ENCODE results near the gene MINAR1.

The MINAR1 gene

GRCh38 chr15:79401301-79401700 is 30.8 kb upstream of the MINAR1 start:
- DNase-seq (ENCODE audit: low read depth) = no peak
- no peak overlapping the region for H3K4me3 ChIP-seq (replicated peaks; ENCODE audit: low read depth, low read length)
- no peak for TF ChIP-seq CTCF (IDR thresholded peaks at IDR 0.05; ENCODE audit: low read length, missing control alignments)

- H3K4me3 ChIP-seq (replicated peaks; ENCODE audit: low read depth, low read length) = no peak overlapping the region
- no peak for TF ChIP-seq CTCF (IDR thresholded peaks at IDR 0.05; ENCODE audit: low read length, missing control alignments)
- no peak for DNase-seq (ENCODE audit: low read depth)
These were observed 30.0 kb upstream of the MINAR1 start for GRCh38 chr15:79402136-79402535.

GRCh38 chr15:79403501-79403900 is 28.6 kb upstream of the MINAR1 start:
- no peak for DNase-seq (ENCODE audit: low read depth)
- no peak overlapping the region for H3K4me3 ChIP-seq (replicated peaks; ENCODE audit: low read depth, low read length)
- TF ChIP-seq CTCF (IDR thresholded peaks at IDR 0.05; ENCODE audit: low read length, missing control alignments) = no peak

GRCh38 chr15:79406210-79406609 is 25.9 kb upstream of the MINAR1 start:
- no peak for DNase-seq (ENCODE audit: low read depth)
- no peak overlapping the region for H3K4me3 ChIP-seq (replicated peaks; ENCODE audit: low read depth, low read length)
- no peak for TF ChIP-seq CTCF (IDR thresholded peaks at IDR 0.05; ENCODE audit: low read length, missing control alignments)

GRCh38 chr15:79408041-79408440 is 24.1 kb upstream of the MINAR1 start:
- DNase-seq (ENCODE audit: low read depth) = peak; percentile 7
- TF ChIP-seq CTCF (IDR thresholded peaks at IDR 0.05; ENCODE audit: low read length, missing control alignments) = no peak
- no peak overlapping the region for H3K4me3 ChIP-seq (replicated peaks; ENCODE audit: low read depth, low read length)

- no peak for DNase-seq (ENCODE audit: low read depth)
- TF ChIP-seq CTCF (IDR thresholded peaks at IDR 0.05; ENCODE audit: low read length, missing control alignments) = no peak
- no peak overlapping the region for H3K4me3 ChIP-seq (replicated peaks; ENCODE audit: low read depth, low read length)
These were observed 21.9 kb upstream of the MINAR1 start for GRCh38 chr15:79410237-79410636.

- no peak for TF ChIP-seq CTCF (IDR thresholded peaks at IDR 0.05; ENCODE audit: low read length, missing control alignments)
- no peak overlapping the region for H3K4me3 ChIP-seq (replicated peaks; ENCODE audit: low read depth, low read length)
- no peak for DNase-seq (ENCODE audit: low read depth)
These were observed 20.1 kb upstream of the MINAR1 start for GRCh38 chr15:79412010-79412409.

All from fibroblast of pulmonary artery (primary cell).